MCF 10A (cell line): ENCODE results near the gene LRRC17. TPM values are rescaled to one million over a fixed set of nuclear protein-coding genes. Genes with fewer than 3 reads are reported as not detected.

Experiments
- BruUV-seq: library from RNA; stranded (reverse); fragments of 400-500 nt; replicated peaks from 2 replicates; lab custom pipeline; 2021; lab: Mats Ljungman, UMichigan
- CTCF ChIA-PET: fragments of 300-600 bp; sonication (Branson Sonifier 250); formaldehyde crosslinking; extraction: SDS; loops from one replicate; lab custom pipeline; 2021; ENCODE audit warnings: antibody characterized with exemption, inconsistent platforms; lab: Yijun Ruan, JAX
- POLR2A ChIA-PET: fragments of 300-600, 350-650 bp; sonication (Branson Sonifier 250); formaldehyde crosslinking; extraction: SDS; loops from one replicate; lab custom pipeline; 2020; ENCODE audit warnings: antibody characterized with exemption, inconsistent platforms; lab: Yijun Ruan, JAX
- DNase-seq: peaks from one replicate; pipeline ENCODE4 v3.0.0-alpha.2; 2018; ENCODE audit not compliant: unreplicated experiment
- H3K27ac Mint-ChIP-seq: one replicate; pipeline ENCODE4 v1.8.0; 2022; ENCODE audit warnings: mild to moderate bottlenecking, low read depth, mixed read lengths; ENCODE audit not compliant: unreplicated experiment
- H3K27me3 Mint-ChIP-seq: one replicate; pipeline ENCODE4 v1.8.0; 2022; ENCODE audit warnings: mixed read lengths; ENCODE audit not compliant: insufficient read depth, unreplicated experiment
- H3K36me3 Mint-ChIP-seq: one replicate; pipeline ENCODE4 v1.8.0; 2022; ENCODE audit warnings: mild to moderate bottlenecking, moderate library complexity, mixed read lengths; ENCODE audit not compliant: insufficient read depth, unreplicated experiment
- H3K4me1 Mint-ChIP-seq: one replicate; pipeline ENCODE4 v1.8.0; 2022; ENCODE audit warnings: mixed read lengths; ENCODE audit not compliant: insufficient read depth, unreplicated experiment
- H3K4me3 Mint-ChIP-seq: one replicate; pipeline ENCODE4 v1.8.0; 2022; ENCODE audit warnings: mild to moderate bottlenecking, moderate library complexity, mixed read lengths; ENCODE audit not compliant: unreplicated experiment
- H3K9me3 Mint-ChIP-seq: one replicate; pipeline ENCODE4 v1.8.0; 2022; ENCODE audit warnings: mixed read lengths; ENCODE audit not compliant: unreplicated experiment
- CTCF ChIP-seq: fragments of 200-600 bp; IDR thresholded peaks from one replicate; pipeline ENCODE4 v1.8.0; 2022; ENCODE audit warnings: antibody characterized with exemption, mild to moderate bottlenecking; ENCODE audit not compliant: unreplicated experiment
- intact Hi-C: fragments of 100-400 bp; cut with micrococcal nuclease; formaldehyde crosslinking; loops from 2 replicates; pipeline ENCODE4 v1.14.1; 2022
- total RNA-seq: library from RNA; stranded (reverse); gene quantifications from 2 replicates; pipeline ENCODE4 v1.2.3, GENCODE V29; 2022

Gene LRRC17
- total RNA-seq, 1 experiment from 2014 or later = 0.21 TPM

GRCh38 chr7:102991540-102992214 is 78.9 kb downstream of the LRRC17 start:
- H3K4me1 Mint-ChIP-seq = no peaks in the 10 kb centered on the region
- intact Hi-C loops = loop anchor here (1.0 kb wide), 1 partner anchor 13 kb away; no protein-coding TSS in a partner anchor
- TF ChIP-seq CTCF = no peak
- no peaks in the 10 kb centered on the region for H3K9me3 Mint-ChIP-seq
- POLR2A ChIA-PET = interaction anchor here (0.6 to 1.0 kb wide), 2 partner anchors 9 to 14 kb away, joined by 3 read pairs; no protein-coding TSS in a partner anchor
- CTCF ChIA-PET = interaction anchor here (1.2 kb wide), 1 partner anchor 70 kb away, joined by 6 read pairs; no protein-coding TSS in a partner anchor
- H3K27me3 Mint-ChIP-seq = no peaks in the 10 kb centered on the region
- H3K4me3 Mint-ChIP-seq = no peak overlapping the region
- peak; percentile 92 for DNase-seq
- H3K36me3 Mint-ChIP-seq = no peaks in the 10 kb centered on the region
- TSS peak; percentile 59 for BruUV-seq
- no peak overlapping the region for H3K27ac Mint-ChIP-seq

- no TSS peak for BruUV-seq
- Mint-ChIP-seq H3K4me3 (no peak overlapping the region), H3K4me1 (no peaks in the 10 kb centered on the region), H3K36me3 (no peaks in the 10 kb centered on the region), H3K27me3 (no peaks in the 10 kb centered on the region), H3K9me3 (no peaks in the 10 kb centered on the region), H3K27ac (no peak overlapping the region)
- POLR2A ChIA-PET = interaction anchor here (0.7 to 1.2 kb wide), 4 partner anchors 9 to 156 kb away, joined by 3 to 4 read pairs (median 4); no protein-coding TSS in a partner anchor
- no peak for DNase-seq
- intact Hi-C loops = no loop called here
- no peak for TF ChIP-seq CTCF
- CTCF ChIA-PET = interaction anchor here (1.2 kb wide), 1 partner anchor 69 kb away, joined by 6 read pairs; no protein-coding TSS in a partner anchor
Measured at GRCh38 chr7:102992509-102992937, 79.7 kb downstream of the LRRC17 start.

DNA sequence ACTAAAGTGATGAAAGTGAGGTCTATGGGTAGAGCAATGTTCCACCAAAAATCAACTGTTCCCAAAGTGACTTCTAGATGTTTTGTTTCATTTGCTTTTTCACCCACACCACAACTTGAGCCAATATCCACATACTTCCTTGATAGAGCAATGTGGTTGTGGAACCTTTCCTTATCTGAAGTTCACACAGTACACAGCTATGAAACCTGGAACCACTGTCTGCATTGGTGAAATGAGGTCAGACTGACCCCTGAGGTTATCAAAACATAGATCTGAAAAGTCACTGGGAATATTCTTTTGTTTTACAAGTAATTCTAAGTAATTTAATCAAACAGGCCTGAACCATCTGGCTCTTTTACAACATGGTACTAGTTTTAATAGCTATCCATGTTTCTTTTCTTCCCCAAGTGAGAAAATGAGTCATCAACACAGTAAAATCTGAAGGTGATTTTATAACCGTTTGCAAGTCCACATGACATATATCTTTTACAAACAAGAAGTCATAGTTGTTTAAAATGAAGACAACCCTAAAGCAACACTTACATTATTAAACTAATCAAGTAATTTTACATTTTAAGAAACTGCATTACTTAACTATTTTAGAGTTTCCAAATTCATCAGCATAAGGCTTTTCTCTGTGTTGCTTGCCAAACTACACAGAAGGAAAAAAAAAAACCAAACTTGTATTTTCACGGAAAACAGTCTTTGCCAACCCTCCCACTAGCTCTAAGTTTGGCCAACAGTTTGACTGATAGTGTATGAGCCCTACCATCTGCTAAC is 80.3 kb downstream of the LRRC17 start:
- H3K36me3 Mint-ChIP-seq = no peaks in the 10 kb centered on the region
- TF ChIP-seq CTCF = no peak
- H3K4me1 Mint-ChIP-seq = no peaks in the 10 kb centered on the region
- ChIA-PET POLR2A (interaction anchor here (0.7 to 1.2 kb wide), 4 partner anchors 10 to 157 kb away, joined by 3 to 4 read pairs (median 4); no protein-coding TSS in a partner anchor), CTCF (interaction anchor here (0.6 to 1.2 kb wide), 3 partner anchors 11 to 69 kb away, joined by 3 to 6 read pairs (median 4); no protein-coding TSS in a partner anchor)
- no peaks in the 10 kb centered on the region for H3K9me3 Mint-ChIP-seq
- BruUV-seq = no TSS peak
- H3K4me3 Mint-ChIP-seq = no peak overlapping the region
- no peak overlapping the region for H3K27ac Mint-ChIP-seq
- intact Hi-C loops = no loop called here
- no peaks in the 10 kb centered on the region for H3K27me3 Mint-ChIP-seq
- DNase-seq = peak; percentile 46

DNA sequence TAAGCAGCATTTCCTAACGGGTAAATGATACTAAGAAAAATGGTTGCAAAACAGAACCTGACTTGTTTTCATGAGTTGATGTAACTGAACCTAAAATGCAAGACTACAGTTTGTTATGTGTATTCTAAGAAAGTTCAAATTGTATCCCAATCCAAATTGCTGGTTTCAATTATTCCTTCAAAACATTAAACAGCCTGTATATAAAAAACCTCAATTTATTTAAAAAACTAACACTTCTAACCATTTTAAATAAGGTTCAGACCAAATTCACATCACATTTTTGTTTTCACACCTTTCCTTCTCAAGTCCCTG is 80.9 kb downstream of the LRRC17 start:
- Mint-ChIP-seq H3K4me3 (no peak overlapping the region), H3K36me3 (no peaks in the 10 kb centered on the region), H3K27me3 (no peaks in the 10 kb centered on the region), H3K27ac (no peak overlapping the region), H3K4me1 (no peaks in the 10 kb centered on the region), H3K9me3 (no peaks in the 10 kb centered on the region)
- BruUV-seq = no TSS peak
- no peak for DNase-seq
- intact Hi-C loops = no loop called here
- ChIA-PET CTCF (interaction anchor here (0.6 to 0.7 kb wide), 2 partner anchors 10 to 68 kb away, joined by 3 to 4 read pairs; no protein-coding TSS in a partner anchor), POLR2A (interaction anchor here (0.6 to 1.2 kb wide), 3 partner anchors 12 to 157 kb away, joined by 3 to 4 read pairs (median 4); no protein-coding TSS in a partner anchor)
- TF ChIP-seq CTCF = no peak
